NT2/D1 (cell line): ENCODE measurements around the gene ABCD3.
"Not testable (repeated sequence)": the region's sequence is repeated elsewhere in the genome, so short reads cannot be mapped to it uniquely, and the experiment has no call there.

Source experiments
- SUZ12 ChIP-seq: IDR thresholded peaks from 2 replicates; pipeline ENCODE4 v1.6.1; 2011; ENCODE audit not compliant: insufficient read length, insufficient read depth; ENCODE audit errors: extremely low read depth
- YY1 ChIP-seq: IDR thresholded peaks from 2 replicates; pipeline ENCODE4 v1.6.1; 2011; ENCODE audit not compliant: insufficient read length, insufficient read depth

DNA sequence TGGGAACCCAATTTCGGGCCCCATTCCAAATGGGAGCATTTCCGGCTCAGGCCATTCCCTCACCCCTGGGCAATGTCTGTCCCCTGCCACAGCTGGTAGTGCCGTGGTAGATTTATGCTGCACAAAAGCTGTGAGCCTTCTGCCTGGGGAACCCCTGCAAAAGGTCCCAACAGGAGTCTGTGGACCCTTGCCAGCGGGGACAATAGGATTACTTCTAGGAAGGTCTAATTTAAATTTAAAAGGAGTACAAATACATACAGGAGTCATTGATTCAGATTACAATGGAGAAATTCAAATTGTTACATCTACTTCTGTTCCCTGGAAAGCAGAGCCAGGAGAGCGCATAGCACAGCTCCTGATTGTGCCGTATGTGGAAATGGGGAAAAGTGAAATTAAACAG lies 28.0 kb downstream of the ABCD3 start:
- TF ChIP-seq YY1, SUZ12: not testable (repeated sequence)
